ENCODE measurements around the gene CD274.

CD274 gene

DNA sequence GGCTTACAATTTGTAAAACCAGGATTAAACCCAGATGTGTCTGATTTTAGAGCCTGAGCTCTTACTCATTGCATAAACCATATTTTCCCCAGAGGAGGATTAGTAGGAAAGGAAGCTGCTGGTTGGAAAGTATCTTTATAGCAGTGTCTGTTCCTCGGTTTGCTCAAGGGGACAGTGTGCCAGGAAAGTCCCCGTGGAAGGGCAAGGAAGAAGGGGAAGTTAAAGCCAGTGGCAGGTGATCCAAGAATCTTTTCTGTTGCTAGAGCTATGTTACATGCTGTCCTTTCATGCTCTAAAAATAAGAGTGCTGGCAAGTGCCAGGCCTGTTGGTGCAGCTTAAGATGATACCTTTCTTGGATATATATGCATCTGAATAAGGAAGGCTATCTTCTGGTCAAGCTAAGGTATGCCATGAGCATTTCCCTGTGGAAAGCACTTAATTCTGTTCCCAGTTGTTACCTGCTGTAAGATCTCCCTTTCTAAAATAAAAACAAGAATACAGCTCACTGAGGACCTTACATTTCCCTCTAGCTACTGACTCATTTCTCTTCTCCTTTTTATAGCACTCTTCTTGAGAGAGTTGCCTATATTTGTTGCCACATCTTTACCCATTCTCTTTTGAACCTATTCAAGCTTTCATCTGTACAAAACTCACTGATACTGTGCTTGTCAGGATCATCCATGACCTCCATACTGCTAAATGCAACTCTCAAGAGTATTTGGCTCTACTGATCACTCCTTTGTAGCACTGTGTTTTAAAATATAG lies 68.0 kb downstream of the CD274 start:
- TF ChIP-seq, protein P1, sequence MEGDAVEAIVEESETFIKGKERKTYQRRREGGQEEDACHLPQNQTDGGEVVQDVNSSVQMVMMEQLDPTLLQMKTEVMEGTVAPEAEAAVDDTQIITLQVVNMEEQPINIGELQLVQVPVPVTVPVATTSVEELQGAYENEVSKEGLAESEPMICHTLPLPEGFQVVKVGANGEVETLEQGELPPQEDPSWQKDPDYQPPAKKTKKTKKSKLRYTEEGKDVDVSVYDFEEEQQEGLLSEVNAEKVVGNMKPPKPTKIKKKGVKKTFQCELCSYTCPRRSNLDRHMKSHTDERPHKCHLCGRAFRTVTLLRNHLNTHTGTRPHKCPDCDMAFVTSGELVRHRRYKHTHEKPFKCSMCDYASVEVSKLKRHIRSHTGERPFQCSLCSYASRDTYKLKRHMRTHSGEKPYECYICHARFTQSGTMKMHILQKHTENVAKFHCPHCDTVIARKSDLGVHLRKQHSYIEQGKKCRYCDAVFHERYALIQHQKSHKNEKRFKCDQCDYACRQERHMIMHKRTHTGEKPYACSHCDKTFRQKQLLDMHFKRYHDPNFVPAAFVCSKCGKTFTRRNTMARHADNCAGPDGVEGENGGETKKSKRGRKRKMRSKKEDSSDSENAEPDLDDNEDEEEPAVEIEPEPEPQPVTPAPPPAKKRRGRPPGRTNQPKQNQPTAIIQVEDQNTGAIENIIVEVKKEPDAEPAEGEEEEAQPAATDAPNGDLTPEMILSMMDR (IDR thresholded peaks at IDR 0.05; ENCODE audit: low read depth, low read length) = no peak
- no peak for DNase-seq (ENCODE audit: extremely low read depth, low read depth)

DNA sequence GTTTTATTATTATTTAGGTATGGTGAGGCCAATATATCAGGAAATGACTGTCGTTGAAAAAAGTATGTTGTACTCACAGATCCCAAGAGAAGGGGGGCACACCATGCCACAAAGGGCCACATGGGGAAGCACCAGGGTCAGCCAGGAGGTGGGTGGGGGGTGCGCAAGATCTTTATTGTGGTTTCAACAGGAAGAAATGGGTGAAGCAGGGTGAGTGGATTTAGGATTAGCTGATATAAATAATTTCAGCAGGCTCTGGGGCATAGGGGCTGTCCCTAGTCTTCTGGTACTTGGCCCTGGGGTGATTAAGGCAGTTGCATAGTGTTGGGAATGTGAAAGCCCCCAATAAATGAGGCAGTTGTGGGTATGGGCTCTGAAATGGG lies 68.6 kb downstream of the CD274 start:
- TF ChIP-seq, protein P1 (IDR thresholded peaks at IDR 0.05; ENCODE audit: low read depth, low read length) = no peak
- DNase-seq (ENCODE audit: extremely low read depth, low read depth) = no peak
